HG03159 (cell line): Measurements from ENCODE around the gene IFIT1.
A peak's percentile ranks its signal among the peaks of the same experiment; 100 is the strongest.
"Not testable (repeated sequence)": the region's sequence is repeated elsewhere in the genome, so short reads cannot be mapped to it uniquely, and the experiment has no call there.

Experiments used
- ATAC-seq: cut with Tn5 transposase; IDR thresholded peaks from one replicate; pipeline ENCODE4 v1.9.1; 2021; ENCODE audit warnings: mild to moderate bottlenecking, moderate library complexity; ENCODE audit not compliant: unreplicated experiment

IFIT1 gene

DNA sequence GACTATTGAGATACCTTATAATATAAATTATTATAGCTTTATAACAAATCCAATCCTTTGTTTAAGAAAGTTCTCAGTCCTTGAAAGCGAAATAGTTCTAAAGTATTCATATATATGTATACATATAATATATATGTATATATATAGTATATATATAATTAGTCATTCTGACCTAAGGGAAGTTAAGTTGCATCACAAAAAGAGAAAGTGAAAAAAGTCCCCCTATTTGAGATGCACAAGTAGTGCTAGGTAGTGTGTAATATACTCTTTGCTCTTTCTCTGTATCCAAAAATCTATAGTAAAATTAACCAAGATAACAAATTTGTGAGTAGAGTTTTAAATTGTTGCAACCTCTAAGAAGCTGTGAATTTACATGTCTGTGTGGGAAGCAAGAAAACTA is 27.9 kb upstream of the IFIT1 start:
- ATAC-seq, result peak; percentile 31

DNA sequence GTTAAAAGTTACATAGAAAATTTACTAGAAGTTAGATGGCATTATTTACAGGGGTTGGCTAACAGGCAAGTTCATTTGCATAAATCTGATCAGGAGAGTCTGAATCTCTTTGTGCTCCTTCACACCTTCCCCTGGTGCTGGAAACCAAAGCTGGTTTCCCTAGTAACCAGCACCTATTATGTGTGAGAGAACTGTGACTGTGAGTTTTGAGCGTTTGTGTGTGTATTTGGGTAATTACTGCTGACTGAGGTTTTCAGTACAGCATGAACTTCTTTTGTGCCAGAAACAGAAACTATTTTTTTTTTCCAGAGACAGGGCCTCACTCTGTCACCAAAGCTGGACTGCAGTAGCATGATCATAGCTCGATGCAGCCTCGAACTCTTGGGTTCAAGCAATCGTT is 24.9 kb upstream of the IFIT1 start:
- peak; percentile 69 for ATAC-seq

DNA sequence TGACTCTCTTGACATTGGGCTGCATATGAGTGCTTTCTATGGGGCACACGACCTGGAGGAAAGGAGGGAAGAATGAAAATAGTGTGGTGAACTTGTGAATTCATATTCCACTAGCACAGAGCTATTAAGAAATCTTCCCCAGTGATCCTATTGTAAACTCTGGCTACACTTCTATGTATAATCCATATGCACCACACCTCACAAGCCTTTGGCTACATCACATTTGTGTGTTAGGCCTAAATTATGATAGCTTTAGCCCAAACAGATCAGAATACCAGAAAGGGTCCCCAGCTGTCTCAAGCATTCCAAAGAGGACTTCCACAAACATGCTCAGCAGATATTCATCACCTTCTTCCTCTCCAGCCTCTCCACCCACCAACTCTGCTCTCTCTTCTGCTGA is 24.3 kb upstream of the IFIT1 start:
- ATAC-seq, result no peak

DNA sequence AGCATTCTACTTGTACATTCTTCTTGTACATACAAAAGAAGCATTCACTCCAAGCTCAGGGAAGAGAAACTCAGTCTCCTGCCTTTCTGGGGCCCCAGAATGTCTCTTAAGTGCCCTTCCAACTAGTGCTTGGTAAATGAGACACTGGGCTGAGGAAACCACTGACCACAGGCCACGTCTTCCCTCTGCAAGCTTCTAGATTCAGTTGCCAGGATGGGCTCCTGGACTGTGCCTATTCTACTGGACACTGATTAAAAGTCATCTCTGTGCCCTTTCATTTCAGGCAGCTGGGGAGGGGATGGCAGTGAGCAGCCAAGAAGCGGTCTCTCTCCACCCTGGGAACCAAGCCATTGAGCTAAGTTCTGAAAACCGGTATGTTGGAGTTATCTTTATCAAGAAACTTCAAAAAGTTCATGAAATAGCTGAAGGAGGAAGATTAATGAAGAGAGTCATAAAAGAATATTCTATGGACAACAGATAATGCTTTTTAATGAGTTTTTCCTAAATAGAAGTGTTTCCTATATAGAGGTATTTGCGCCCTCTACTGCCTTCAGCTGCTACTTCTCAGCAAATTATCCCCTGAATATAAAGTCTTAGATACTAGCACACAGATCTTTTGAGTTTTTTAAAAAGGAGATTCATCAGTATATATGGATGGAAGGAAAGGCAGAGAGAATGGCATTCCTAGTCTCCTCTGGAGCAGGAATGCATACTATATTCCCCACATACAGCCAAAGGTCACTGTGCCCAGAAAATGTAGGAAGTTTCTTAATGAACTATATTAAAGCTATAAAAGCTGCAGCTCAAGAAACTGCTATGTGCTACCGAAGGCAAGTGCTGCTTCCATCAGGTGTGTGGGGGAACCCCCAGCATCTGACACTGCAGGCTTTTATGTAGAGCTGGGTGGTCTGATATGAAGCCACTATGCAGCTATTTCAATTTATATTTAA is 23.0 kb upstream of the IFIT1 start:
- no peak for ATAC-seq

DNA sequence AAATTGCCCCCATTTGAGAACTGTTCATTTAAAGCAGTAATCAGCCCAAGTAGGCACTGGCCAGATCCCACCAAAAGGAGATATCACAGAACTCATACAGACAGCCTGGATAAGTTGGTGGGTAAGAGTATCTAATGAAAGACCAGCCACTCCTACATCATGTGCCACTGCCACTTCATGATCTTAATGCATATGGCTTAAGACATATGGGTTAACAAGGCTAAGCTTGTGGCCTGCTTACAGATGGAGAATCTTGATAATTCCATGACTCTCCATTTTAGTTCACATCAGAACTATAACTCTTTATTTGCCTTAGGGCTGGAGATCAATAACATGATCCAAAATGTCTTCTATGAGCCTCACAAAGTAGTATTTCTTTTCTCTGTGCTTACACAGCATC is 21.3 kb upstream of the IFIT1 start:
- no peak for ATAC-seq

DNA sequence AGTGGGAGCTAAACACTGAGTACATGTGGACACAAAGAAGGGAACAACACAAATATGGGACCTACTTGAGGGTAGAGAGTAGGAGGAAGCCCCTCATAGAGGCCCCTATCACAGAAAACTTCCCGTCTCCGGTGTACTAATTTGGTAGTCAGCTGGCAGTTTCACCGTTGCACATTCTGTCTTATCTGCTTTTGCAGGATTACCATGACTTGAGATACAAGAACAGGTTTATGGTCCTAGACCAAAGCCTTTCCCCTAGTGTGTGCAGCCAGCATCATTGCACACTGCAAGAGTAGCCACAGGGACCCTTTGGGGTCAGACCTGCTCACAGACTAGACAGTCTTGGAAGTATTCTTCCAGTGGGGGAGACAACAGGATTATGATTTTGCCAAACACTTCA is 20.4 kb upstream of the IFIT1 start:
- ATAC-seq, result no peak

DNA sequence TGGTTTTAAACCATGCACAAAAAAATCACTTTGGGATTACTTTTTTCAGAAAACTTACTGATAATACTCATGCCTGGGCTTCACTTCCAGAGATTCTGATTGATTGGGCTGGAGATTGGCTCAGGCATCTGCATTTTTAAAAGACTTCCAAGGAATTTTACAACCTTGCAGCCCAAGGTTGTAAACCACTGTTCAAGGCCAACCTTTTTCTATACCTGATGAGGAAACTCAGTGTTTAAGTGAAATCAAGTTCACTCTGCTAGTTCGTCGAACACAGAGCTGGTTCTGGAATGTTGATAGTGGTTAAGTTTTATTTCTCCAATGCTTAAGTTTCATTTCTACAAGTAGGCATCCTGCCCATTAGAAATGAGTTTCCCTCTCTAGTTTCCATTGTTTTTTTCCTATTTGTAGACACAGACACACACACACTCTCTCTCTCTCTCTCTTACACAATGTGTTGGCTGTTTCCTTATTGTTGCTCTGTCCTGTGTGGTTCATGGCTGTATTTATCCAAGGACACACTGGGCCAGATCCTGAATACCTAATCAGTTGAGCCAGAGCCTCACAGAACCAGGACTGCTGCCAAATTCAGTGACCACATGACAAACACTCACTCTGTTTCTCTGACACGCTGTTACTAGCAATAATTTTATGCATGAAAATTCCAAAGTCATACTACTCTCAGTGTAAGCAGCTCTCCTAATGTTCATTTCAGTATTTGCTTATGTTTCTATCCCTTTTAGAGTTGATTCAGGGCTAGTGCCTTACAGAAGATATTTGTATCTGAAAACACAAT is 18.3 kb upstream of the IFIT1 start:
- no peak for ATAC-seq

DNA sequence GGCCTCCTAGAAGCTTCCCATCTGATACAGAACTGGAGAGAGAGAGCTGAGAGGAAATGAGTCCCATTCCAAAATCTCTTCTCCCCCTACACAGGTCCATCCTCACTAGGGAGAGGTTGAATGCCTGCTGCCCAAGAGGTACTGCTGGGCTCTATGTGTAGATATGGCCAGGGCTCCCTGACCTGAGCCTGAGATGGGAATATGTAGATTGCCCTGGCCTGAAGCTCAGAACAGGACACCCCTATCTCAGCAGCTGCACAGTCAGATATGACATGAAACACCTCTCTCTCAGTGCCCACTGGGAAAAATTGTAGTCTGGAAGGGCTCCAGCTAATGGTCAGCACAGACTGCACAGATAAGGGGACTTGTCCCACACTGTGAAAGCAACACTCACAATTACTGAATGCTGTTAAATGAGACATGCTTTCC is 17.7 kb upstream of the IFIT1 start:
- ATAC-seq, result no peak

DNA sequence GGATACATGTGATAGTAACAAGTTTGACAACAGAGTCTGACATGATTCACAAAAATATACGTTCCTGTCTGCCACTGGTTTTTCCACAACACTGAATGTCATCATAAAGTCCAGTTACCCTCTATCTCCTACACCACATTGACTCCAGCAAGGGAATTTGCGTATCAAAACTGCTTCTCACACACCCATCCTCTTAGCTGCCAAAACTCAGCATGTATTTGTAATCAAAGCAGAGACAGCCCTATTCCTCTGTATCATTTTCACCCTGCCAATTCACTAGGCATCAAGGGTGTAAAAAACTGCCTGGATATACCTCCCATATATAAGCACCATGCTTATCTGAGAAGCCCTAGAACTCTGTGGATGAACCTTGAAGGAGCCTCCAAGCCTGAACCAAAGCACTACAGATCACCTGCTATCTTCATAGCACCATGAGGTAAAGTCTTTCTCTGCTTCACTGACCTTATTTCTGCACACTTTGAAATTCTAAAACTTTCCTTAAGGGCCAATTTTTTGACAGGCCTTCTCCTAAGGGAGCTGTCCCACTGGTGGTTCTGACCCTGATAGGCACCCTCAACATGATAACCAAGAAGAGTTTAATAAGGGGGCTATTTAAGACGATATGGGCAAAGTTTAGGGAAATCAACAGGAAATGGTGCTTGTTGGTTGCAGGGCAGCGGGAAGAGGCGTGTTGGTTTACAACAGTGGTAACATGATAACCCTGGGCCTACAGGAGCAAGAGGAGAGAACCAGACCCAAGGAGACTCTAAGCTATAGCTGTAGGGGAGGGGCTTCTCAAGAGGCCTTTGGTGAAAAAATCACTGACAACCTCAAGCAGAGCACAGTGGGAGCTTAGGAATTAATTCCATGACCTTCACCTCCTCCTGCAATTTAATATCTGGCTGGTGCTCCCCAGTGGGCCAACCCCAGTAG is 14.5 kb upstream of the IFIT1 start, which contains the start of gene IFIT1B:
Gene IFIT1B (plus strand): TSS at position 352 of the 933 bp plus-strand sequence. CDS start 80 bp downstream, at position 432.
- no peak for ATAC-seq

DNA sequence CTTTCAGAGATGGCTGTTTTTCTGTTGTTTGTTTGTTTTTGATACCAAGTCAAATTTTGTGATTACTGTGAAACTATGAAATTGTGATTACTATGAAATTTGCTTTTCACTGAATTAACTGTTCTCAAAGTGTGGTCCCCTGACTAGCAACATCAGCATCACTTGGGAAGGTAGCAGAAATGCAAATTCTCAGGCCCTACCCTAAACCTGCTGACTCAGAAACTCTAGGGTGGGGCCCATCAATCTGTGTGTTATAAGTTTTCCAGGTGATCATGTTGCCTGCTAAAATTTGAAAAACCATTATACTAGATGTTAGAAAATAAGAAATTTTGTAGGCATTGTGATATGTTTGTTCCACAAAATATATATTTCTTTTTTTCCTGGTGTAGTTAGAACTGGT is 13.3 kb upstream of the IFIT1 start:
- ATAC-seq, result no peak

DNA sequence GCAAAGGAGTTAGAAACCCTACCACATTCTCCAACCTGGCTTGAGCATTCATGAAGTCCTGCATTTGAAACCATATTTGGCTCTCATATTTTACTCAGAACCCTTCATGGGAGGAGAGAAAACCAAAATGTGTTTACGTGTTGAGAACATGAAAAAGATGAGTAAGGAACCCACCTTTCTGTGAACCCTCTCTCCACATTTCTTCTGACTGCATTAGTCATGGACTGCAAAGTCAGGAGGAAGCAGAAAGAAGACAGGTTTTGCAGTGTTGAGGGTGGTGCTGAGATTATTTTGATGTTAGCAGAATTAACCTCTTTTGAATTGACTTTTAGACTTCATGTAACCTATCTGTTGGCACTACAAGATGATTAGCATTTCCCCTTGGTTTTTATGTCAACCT is 9.7 kb upstream of the IFIT1 start:
- no peak for ATAC-seq

DNA sequence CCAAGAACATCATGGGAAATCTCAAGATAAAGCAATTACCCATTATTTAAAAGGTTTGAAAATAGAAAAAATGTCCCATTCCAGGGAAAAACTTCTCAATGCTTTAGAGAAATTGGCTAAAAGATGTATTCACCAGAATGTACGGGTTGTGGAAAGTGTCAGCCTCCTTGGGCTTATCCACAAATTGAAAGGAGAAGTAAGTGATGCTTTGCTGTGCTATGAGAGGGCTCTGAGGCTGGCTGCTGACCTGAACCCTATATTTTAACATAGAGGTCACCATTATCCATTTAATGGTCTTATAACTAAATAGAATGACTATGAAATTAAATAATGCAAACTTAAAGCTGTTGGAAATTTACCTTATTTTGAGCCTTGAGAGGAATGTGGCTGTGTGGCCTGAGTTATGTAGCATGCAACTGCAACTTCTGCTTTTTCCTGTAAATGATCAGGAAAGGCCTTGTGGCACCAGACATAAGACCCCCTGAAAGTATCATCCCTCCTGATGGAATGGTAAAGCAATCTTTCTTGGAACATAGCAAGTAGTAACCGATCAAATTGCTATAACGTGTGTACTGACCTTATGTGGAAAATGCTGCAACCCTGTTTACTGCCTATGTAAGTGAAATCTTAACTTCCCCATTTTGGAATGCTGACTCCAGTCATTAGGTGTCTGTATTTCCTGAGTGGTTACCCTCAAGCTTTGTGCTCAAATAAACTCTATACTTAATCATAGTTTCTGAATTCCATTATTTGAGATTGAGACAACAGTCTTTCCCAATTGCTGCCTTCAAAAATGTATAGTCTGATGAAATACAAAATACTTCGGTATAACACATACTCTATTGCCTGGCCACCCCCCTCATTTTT is 7.7 kb upstream of the IFIT1 start:
- ATAC-seq, result no peak

DNA sequence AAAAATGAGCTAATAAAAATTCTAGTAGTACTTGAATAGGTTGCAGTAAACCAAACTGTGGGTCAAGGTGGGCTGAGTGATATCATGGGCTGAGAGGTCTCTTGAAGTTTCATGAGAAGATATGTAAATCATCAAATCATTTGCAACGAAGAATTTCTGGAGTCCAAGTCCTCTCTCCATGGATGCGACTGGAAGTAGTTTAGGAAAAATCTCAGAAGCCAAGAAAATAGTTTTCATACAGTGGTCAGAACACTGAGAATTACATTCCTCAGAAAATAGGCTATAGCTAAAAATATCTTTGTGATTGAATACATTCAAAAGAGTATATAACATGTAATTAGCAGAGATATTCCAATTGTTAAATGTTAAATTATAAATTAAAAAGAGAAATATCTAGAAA is 3.6 kb upstream of the IFIT1 start:
- ATAC-seq, result no peak

DNA sequence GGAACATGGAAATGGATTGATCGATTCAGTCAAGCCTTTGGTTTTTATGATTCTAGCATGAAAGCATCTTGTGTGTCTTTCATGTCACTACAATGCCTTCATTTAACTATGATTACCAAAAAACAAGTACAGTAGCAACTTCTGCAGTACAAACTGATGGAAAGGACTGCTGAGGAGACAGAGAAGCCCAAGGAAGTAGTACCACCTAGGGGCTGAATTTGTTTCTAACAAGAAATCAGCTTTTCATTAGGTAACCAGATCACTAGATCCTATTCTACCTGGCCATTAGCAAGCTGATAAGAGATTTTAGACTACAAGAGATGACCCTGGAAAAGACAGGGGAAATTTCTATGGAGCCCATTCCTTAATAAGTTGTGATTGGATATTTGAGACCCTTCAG is 3.2 kb upstream of the IFIT1 start:
- no peak for ATAC-seq

DNA sequence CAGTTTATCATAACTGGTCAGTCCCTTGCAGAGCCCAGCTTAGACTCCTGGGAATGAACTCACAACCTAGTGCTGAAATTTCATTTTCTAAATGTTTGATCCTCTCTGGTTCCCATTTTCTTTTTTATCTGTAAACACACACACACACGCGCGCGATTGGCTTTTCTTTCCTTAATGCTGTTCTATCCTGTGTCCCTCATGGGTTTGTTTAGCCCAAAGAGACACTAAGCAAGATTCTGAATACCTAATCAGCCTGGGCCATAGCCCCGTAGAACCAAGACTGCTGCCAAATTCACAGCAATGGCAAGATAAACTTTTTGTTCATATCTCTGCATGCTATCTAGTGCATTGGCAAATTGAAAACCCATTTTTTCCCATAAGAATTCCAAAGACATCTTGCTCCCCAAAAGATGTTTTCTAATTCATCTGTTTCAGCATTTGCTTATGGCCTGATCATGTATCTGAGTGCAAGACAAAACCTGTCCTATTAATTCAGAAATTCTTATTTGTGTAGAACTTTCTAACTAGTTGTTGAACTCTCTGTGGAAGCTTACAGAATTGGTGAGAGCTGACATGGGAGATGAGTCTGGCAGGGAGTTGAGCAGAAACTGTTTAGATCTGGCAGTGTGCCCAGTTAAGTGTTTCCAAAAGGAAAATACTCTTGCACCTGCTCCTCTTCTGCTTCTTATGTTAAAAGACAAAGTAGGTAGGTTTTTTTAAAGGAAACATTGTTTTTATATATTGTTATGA is 1.8 kb upstream of the IFIT1 start:
- no peak for ATAC-seq

DNA sequence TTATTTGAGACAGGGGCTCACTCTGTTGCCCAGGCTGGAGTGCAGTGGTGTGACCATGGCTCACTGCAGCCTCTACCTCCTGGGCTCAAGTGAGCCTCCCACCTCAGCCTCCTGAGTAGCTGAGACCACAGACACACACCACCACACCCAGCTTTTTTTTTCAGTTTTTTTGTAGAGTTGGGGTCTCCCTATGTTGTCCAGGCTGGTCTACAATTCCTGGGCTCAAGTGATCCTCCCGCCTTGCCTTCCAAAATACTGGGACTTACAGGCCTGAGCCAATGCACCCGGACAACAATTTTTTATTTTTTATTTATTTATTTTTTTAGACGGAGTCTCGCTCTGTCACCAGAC is 1.2 kb upstream of the IFIT1 start:
- not testable (repeated sequence) for ATAC-seq

DNA sequence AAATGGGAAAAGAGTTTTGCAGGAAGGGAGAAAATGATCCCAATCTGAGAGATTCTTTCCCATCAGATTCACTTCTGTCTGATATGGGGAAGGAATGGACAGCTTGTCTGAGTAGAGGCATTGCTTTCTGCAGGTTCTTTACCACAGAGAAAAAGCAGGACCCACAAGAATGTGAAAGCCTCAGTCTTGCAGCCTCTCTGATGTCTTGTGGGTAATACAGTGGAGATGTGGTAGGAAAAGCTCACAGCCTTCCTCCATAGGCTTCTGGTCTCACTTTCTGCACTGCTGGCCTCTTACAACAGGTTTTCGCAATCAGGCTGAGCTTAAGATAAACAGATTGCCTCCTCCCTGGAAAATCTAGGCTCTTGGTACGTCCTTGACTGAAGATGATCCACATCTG is 551 bp downstream of the IFIT1 start:
- ATAC-seq, result no peak

DNA sequence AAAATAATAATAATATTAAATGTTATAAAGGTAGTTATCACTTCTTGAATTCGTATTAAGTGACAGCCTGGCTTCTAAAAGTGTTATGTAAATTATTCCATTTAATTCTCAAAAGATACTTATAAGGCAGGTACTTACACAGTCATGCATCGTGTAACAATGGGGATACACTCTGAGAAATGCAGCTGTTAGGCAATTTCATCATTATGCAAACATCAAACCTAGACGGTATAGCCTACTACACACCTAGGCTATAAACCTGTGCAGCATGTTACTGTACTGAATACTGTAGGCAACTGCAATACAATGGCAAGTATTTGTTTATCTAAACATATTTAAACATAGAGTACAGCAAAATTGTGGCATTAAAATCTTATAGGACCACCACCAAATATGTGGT is 1.5 kb downstream of the IFIT1 start:
- no peak for ATAC-seq

DNA sequence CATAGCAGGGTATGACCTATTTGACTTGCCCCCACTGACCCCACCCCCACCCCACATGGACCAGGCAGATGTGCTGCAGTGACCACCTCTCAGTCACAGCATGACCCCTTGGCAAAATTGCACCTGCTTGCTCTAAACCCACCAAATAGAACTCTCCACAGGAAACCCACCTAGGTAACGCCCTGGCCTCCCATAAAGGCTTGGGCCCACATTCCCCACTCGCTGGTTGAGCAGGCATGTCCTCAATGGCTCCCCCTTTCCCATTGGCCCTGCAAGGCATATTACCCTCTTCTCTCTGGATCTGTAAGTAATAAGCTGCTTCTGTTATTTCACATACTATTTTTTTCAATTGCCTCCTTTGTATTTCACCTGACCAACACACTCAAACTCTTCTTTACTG is 2.7 kb downstream of the IFIT1 start:
- no peak for ATAC-seq
